OCI-LY1 (cell line): ENCODE results near the gene KLHDC7B.

Experiments
- H2AFZ ChIP-seq: fragments of 200-600 bp; sonication (generic), shearing (Covaris generic); 2 replicates; pipeline ENCODE4 v1.6.0; 2014; ENCODE audit warnings: antibody characterized with exemption, mild to moderate bottlenecking, low read length
- H3F3A ChIP-seq: fragments of 200-600 bp; sonication (generic), shearing (Covaris generic); 2 replicates; pipeline ENCODE4 v1.6.0; 2014; ENCODE audit warnings: mild to moderate bottlenecking, antibody characterized with exemption, low read length, moderate library complexity; ENCODE audit not compliant: insufficient read depth
- H3K27ac ChIP-seq: fragments of 200-600 bp; sonication (generic); 2 replicates; pipeline ENCODE4 v1.5.1; 2014; ENCODE audit warnings: low read length, mixed run types, mild to moderate bottlenecking, low read depth; ENCODE audit not compliant: poor library complexity, severe bottlenecking
- H3K27me3 ChIP-seq: fragments of 200-600 bp; sonication (generic); 2 replicates; pipeline ENCODE4 v1.6.0; 2014; ENCODE audit warnings: antibody characterized with exemption, mild to moderate bottlenecking, low read length, moderate library complexity; ENCODE audit not compliant: insufficient read depth
- H3K36me3 ChIP-seq: fragments of 200-600 bp; sonication (generic); 2 replicates; pipeline ENCODE4 v1.6.1; 2014; ENCODE audit warnings: mild to moderate bottlenecking, antibody characterized with exemption, low read length, moderate library complexity, mixed read lengths; ENCODE audit not compliant: insufficient read depth
- H3K4me1 ChIP-seq: fragments of 200-600 bp; sonication (generic); 2 replicates; pipeline ENCODE4 v1.5.1; 2014; ENCODE audit warnings: mild to moderate bottlenecking, low read length, moderate library complexity; ENCODE audit not compliant: insufficient read depth, severe bottlenecking
- H3K4me2 ChIP-seq: fragments of 200-600 bp; sonication (generic), shearing (Covaris generic); 2 replicates; pipeline ENCODE4 v1.6.1; 2014; ENCODE audit warnings: low read length
- H3K4me3 ChIP-seq: fragments of 200-600 bp; sonication (generic); 2 replicates; pipeline ENCODE4 v1.5.1; 2014; ENCODE audit warnings: low read length, low read depth, mild to moderate bottlenecking, mixed read lengths; ENCODE audit not compliant: poor library complexity, severe bottlenecking
- H3K79me2 ChIP-seq: fragments of 200-600 bp; shearing (Covaris generic); 2 replicates; pipeline ENCODE4 v1.6.1; 2016; ENCODE audit warnings: mixed run types, low read length, mixed read lengths; ENCODE audit not compliant: insufficient read depth
- H3K9ac ChIP-seq: fragments of 200-600 bp; sonication (generic), shearing (Covaris generic); 2 replicates; pipeline ENCODE4 v1.6.1; 2014; ENCODE audit warnings: mild to moderate bottlenecking, low read length, mixed read lengths
- H3K9me2 ChIP-seq: fragments of 200-600 bp; sonication (generic), shearing (Covaris generic); 2 replicates; pipeline ENCODE4 v1.6.1; 2014; ENCODE audit warnings: low read depth, mild to moderate bottlenecking, low read length, mixed read lengths
- H3K9me3 ChIP-seq: fragments of 200-600 bp; shearing (Covaris generic); 2 replicates; pipeline ENCODE4 v1.6.1; 2014; ENCODE audit warnings: low read length, mixed read lengths
- H4K20me1 ChIP-seq: fragments of 200-600 bp; sonication (generic), shearing (Covaris generic); 2 replicates; pipeline ENCODE4 v1.6.0; 2016; ENCODE audit warnings: mild to moderate bottlenecking, low read length; ENCODE audit not compliant: insufficient read depth
- EZH2 ChIP-seq: fragments of 200-600 bp; sonication (generic), shearing (Covaris generic); IDR thresholded peaks from 2 replicates; pipeline ENCODE4 v1.8.0; 2017; ENCODE audit warnings: borderline replicate concordance, mixed run types, mild to moderate bottlenecking, antibody characterized with exemption, low read length, moderate library complexity, mixed read lengths
- TF ChIP-seq, protein P1 (sequence below): fragments of 200-600 bp; sonication (generic), shearing (Covaris generic); IDR thresholded peaks from 2 replicates; pipeline ENCODE4 v1.5.1; 2017; ENCODE audit warnings: mild to moderate bottlenecking, antibody characterized with exemption, low read length, moderate library complexity, mixed read lengths

The KLHDC7B gene

GRCh38 chr22:50503475-50504145 lies 42.1 kb upstream of the KLHDC7B start:
- no peaks in the 10 kb centered on the region for H3K9me3 ChIP-seq
- H3F3A ChIP-seq = no peaks in the 10 kb centered on the region
- no peak overlapping the region for H2AFZ ChIP-seq
- H3K9ac ChIP-seq = no peak overlapping the region
- no peak overlapping the region for H3K4me2 ChIP-seq
- TF ChIP-seq, protein P1, sequence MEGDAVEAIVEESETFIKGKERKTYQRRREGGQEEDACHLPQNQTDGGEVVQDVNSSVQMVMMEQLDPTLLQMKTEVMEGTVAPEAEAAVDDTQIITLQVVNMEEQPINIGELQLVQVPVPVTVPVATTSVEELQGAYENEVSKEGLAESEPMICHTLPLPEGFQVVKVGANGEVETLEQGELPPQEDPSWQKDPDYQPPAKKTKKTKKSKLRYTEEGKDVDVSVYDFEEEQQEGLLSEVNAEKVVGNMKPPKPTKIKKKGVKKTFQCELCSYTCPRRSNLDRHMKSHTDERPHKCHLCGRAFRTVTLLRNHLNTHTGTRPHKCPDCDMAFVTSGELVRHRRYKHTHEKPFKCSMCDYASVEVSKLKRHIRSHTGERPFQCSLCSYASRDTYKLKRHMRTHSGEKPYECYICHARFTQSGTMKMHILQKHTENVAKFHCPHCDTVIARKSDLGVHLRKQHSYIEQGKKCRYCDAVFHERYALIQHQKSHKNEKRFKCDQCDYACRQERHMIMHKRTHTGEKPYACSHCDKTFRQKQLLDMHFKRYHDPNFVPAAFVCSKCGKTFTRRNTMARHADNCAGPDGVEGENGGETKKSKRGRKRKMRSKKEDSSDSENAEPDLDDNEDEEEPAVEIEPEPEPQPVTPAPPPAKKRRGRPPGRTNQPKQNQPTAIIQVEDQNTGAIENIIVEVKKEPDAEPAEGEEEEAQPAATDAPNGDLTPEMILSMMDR = 0 out of 2 replicates have a peak, but pooled peaks have one; percentile 4
- TF ChIP-seq EZH2 = no peak
- no peaks in the 10 kb centered on the region for H3K9me2 ChIP-seq
- no peak overlapping the region for H3K4me3 ChIP-seq
- no peaks in the 10 kb centered on the region for H3K27me3 ChIP-seq
- H3K27ac ChIP-seq = no peak overlapping the region
- H3K36me3 ChIP-seq = peaks cover 15% of the 10 kb centered on the region
- H4K20me1 ChIP-seq = no peaks in the 10 kb centered on the region
- H3K79me2 ChIP-seq = peaks cover 3% of the 10 kb centered on the region
- peaks cover 14% of the 10 kb centered on the region for H3K4me1 ChIP-seq

- Histone ChIP-seq H3F3A (no peaks in the 10 kb centered on the region), H2AFZ (no peak overlapping the region), H3K4me2 (no peak overlapping the region), H3K4me3 (no peak overlapping the region), H3K79me2 (peaks cover 12% of the 10 kb centered on the region), H4K20me1 (no peaks in the 10 kb centered on the region), H3K9me3 (no peaks in the 10 kb centered on the region), H3K9ac (no peak overlapping the region), H3K27me3 (no peaks in the 10 kb centered on the region), H3K9me2 (no peaks in the 10 kb centered on the region), H3K4me1 (peaks cover 16% of the 10 kb centered on the region), H3K27ac (no peak overlapping the region), H3K36me3 (peaks cover 15% of the 10 kb centered on the region)
- TF ChIP-seq EZH2 = no peak
- TF ChIP-seq, protein P1 = no peak
Measured at GRCh38 chr22:50504369-50505211, 41.1 kb upstream of the KLHDC7B start.

- Histone ChIP-seq H3K4me2 (no peak overlapping the region), H3K27me3 (no peaks in the 10 kb centered on the region), H3K9ac (no peak overlapping the region), H2AFZ (no peak overlapping the region), H3K79me2 (peaks cover 19% of the 10 kb centered on the region), H3K4me1 (peaks cover 23% of the 10 kb centered on the region), H3F3A (no peaks in the 10 kb centered on the region), H4K20me1 (no peaks in the 10 kb centered on the region), H3K27ac (no peak overlapping the region), H3K36me3 (peaks cover 18% of the 10 kb centered on the region), H3K9me3 (no peaks in the 10 kb centered on the region), H3K4me3 (no peak overlapping the region), H3K9me2 (no peaks in the 10 kb centered on the region)
- TF ChIP-seq, protein P1 = no peak
- no peak for TF ChIP-seq EZH2
Measured at GRCh38 chr22:50505276-50505775, 40.4 kb upstream of the KLHDC7B start.
